Testis (tissue), 2 donors: ENCODE data around the gene SPRED1.

ENCODE experiments used
- CTCF ChIP-seq, 3 experiments: fragments of 450-650 bp in 2 of 3; fragments of 200-600 bp in 1 of 3; sonication (generic) in 1 of 3; IDR thresholded peaks; one replicate each; pipeline ENCODE4 v1.5.1; 2016 to 2019; ENCODE audit warnings: antibody characterized with exemption in 3 of 3, mild to moderate bottlenecking in 2 of 3, moderate library complexity in 1 of 3
- POLR2A ChIP-seq: fragments of 450-650 bp; IDR thresholded peaks from one replicate; pipeline ENCODE4 v1.6.1; 2017; ENCODE audit warnings: antibody characterized with exemption, mild to moderate bottlenecking, moderate library complexity

- no peak for TF ChIP-seq CTCF (IDR thresholded peaks at IDR 0.05)
- TF ChIP-seq POLR2A: no peak
Observed at GRCh38 chr15:38253351-38253781, 730 bp downstream of the SPRED1 start.
